Upper lobe of left lung (tissue), 4 donors: ENCODE results near the gene MTIF3.

ENCODE experiments used
- CTCF ChIP-seq, 6 experiments: fragments of 450-650 bp in 4 of 6; fragments of 200-600 bp in 2 of 6; sonication (generic) in 2 of 6; IDR thresholded peaks; one replicate each; pipeline ENCODE4 v1.5.1; 2016 to 2019; ENCODE audit warnings: antibody characterized with exemption in 6 of 6
- POLR2A ChIP-seq, 4 donors: fragments of 450-650 bp; IDR thresholded peaks; one replicate each; pipeline ENCODE4 v1.5.1; 2016 to 2017; ENCODE audit warnings: antibody characterized with exemption in 4 of 4, mild to moderate bottlenecking in 2 of 4
- POLR2AphosphoS5 ChIP-seq, 2 donors: sonication (generic); formaldehyde crosslinking; IDR thresholded peaks; one replicate each; pipeline ENCODE4 v1.5.1; 2017; ENCODE audit warnings: antibody characterized with exemption in 2 of 2

GRCh38 chr13:27440408-27440807, 10.0 kb downstream of the MTIF3 start:
- TF ChIP-seq POLR2A (IDR thresholded peaks at IDR 0.05) (no peak), CTCF (IDR thresholded peaks at IDR 0.05) (no peak), POLR2AphosphoS5 (IDR thresholded peaks at IDR 0.05) (no peak)
